VCaP (cell line): ENCODE measurements around the gene TMEM51.

Experiments
- H3K27ac ChIP-seq: fragments of 450-650 bp; 2 replicates; pipeline ENCODE4 v1.5.1; 2017
- CTCF ChIP-seq: fragments of 450-650 bp; conservative IDR thresholded peaks from 2 replicates; pipeline ENCODE4 v1.5.1; 2017; ENCODE audit warnings: mild to moderate bottlenecking, moderate library complexity

The TMEM51 gene

DNA sequence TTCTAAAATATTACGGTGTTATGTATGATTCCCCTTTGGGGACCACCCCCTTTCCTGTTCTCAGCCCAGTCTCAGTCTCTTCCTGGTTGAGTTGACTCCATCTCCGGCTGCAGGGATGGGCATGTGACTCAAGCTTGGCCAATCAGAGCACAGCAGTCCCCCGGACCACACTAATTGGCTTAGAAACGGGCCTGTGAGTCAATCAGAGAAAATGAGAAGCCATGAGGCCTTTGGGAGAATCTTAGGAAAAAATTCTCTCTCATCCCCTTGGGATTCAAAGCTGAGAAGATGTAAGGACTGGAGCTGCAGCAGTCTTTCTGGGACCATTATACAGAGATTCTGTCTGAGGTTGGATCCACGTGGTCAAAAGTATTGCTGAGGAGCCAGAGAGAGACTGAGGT is 82.8 kb downstream of the TMEM51 start:
- TF ChIP-seq CTCF, result no peak
- H3K27ac ChIP-seq, result no peak overlapping the region

DNA sequence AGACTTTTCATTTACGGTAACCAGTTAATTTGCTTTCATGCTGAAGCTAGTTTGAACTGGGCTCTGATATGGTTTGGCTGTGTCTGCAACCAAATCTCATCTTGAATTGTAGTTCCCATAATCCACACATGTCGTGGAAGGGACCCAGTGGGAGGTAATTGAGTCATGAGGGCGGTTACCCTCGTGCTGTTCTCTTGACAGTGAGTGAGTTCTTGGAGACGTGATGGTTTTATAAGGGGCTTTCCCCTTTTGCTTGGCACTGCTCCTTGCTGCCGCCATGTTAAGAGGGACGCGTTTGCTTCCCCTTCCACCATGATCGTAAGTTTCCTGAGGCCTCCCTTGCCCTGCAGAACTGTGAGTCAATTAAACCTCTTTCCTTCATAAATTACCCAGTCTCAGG is 83.2 kb downstream of the TMEM51 start:
- no peak for TF ChIP-seq CTCF
- H3K27ac ChIP-seq, result no peak overlapping the region

DNA sequence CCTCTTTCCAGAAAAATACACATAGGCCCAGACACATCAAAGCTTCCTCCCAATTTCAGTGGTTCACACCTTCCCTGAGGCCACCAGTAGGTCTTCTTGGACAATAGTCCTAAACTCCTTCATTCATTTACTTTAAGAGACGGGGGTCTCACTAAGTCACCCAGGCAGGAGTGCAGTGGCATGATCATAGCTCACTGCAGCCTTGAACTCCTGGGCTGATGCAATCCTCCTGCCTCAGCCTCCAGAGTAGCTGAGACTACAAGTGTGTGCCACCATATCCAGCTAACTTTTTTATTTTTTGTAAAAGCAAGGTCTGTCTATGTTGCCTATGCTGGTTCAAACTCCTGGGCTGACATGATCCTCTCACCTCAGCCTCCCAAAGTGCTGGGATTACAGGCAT is 85.2 kb downstream of the TMEM51 start:
- TF ChIP-seq CTCF, result no peak
- no peak overlapping the region for H3K27ac ChIP-seq

- H3K27ac ChIP-seq, result no peak overlapping the region
- no peak for TF ChIP-seq CTCF
Measured at GRCh38 chr1:15242766-15243165, 89.2 kb downstream of the TMEM51 start.

DNA sequence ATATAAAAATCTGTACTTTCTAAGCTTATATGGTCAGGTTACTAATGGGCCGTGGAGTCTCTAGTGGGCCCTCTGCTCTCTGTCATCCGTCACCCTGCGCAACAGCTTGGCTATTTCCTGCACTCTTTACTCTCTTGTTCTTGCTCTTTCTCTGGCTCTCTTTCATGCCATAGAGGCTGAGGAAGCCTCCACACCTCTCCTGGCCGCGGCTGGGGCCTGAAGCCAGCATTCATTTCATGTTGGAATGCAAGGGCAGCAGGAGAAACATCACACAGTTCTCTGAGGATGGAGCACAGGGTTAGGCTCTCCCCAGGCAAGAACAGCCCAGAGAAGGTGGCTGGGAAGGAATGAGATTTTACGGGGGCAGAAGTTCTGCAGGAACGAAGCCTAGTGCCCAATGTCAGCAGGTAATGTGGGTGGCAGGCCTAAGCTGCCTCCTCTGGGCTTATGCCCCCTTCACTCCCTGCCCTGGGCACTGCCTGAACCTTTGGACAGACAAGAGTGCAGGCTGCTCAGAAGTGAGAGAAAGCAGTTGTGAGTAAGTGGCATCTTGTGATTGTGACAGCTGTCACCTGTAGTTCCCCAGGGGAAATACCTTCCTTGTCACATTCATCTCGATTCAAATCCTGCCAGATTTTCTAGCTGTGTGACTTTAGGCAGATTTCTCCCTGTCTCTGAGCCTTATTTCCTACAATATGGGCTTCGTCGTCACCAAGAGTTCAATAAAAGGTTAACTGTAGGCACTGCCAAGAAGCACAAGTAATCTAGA is 89.9 kb downstream of the TMEM51 start:
- no peak for TF ChIP-seq CTCF
- H3K27ac ChIP-seq, result no peak overlapping the region

DNA sequence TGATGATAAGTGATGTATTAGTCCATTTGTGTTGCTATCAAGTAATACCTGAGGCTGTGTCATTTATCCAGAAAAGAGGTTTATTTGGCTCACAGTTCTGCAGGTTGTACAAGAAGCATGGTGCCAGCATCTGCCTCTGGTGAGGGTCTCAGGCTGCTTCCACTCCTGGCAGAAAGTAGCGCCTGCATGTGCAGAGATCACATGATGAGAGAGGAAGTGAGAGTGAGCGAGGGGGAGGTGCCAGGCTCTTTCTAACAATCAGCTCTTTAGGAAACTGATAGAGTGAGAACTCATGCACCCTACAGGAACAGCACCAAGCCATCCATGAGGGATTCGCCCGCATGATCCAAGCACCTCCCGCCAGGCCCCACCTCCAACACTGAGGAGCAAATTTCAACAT is 91.3 kb downstream of the TMEM51 start:
- no peak overlapping the region for H3K27ac ChIP-seq
- TF ChIP-seq CTCF, result no peak

GRCh38 chr1:15245593-15246360 is 92.2 kb downstream of the TMEM51 start:
- no peak overlapping the region for H3K27ac ChIP-seq
- TF ChIP-seq CTCF, result no peak
